Sigmoid colon (tissue), 4 donors: ENCODE measurements around the gene VIP.

Experiments used
- POLR2A ChIP-seq, 2 donors: fragments of 450-650 bp; IDR thresholded peaks; one replicate each; pipeline ENCODE4 v1.6.1; 2016; ENCODE audit warnings: antibody characterized with exemption in 2 of 2, mild to moderate bottlenecking in 2 of 2, moderate library complexity in 2 of 2
- POLR2AphosphoS5 ChIP-seq, 4 donors: sonication (generic); formaldehyde crosslinking; IDR thresholded peaks; one replicate each; pipeline ENCODE4 v1.6.1; 2017; ENCODE audit warnings: antibody characterized with exemption in 4 of 4
- TF ChIP-seq, protein P1 (sequence below), 4 experiments: fragments of 450-650 bp in 3 of 4; fragments of 200-600 bp in 1 of 4; IDR thresholded peaks; one replicate each; pipeline ENCODE4 v1.5.1; 2016 to 2019; ENCODE audit warnings: antibody characterized with exemption in 4 of 4, mild to moderate bottlenecking in 3 of 4, moderate library complexity in 2 of 4

DNA sequence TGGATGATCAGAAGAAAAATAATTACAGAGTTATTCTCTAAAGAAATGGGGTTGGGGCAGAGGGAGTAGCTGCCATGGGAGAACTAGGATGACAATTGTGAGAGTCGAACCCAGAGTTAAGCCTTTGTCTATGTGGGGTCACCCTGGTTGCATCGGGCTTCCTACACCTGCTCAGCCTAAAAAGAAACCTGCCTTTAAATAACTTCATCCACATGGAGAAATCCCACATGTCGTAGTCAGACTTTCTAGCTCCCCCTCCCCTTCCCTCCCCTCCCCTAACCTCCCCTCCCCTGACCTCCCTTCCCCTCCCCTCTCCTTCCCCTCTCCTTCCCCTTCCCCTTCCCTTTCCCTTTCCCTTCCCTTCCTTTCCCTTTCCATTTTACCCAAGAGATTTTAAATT is 14.7 kb downstream of the VIP start:
- TF ChIP-seq, protein P1, sequence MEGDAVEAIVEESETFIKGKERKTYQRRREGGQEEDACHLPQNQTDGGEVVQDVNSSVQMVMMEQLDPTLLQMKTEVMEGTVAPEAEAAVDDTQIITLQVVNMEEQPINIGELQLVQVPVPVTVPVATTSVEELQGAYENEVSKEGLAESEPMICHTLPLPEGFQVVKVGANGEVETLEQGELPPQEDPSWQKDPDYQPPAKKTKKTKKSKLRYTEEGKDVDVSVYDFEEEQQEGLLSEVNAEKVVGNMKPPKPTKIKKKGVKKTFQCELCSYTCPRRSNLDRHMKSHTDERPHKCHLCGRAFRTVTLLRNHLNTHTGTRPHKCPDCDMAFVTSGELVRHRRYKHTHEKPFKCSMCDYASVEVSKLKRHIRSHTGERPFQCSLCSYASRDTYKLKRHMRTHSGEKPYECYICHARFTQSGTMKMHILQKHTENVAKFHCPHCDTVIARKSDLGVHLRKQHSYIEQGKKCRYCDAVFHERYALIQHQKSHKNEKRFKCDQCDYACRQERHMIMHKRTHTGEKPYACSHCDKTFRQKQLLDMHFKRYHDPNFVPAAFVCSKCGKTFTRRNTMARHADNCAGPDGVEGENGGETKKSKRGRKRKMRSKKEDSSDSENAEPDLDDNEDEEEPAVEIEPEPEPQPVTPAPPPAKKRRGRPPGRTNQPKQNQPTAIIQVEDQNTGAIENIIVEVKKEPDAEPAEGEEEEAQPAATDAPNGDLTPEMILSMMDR (IDR thresholded peaks at IDR 0.05): no peak
- TF ChIP-seq POLR2A (IDR thresholded peaks at IDR 0.05): no peak
- TF ChIP-seq POLR2AphosphoS5 (IDR thresholded peaks at IDR 0.05): no peak
